ENCODE measurements around the gene PRICKLE2.

Gene PRICKLE2

DNA sequence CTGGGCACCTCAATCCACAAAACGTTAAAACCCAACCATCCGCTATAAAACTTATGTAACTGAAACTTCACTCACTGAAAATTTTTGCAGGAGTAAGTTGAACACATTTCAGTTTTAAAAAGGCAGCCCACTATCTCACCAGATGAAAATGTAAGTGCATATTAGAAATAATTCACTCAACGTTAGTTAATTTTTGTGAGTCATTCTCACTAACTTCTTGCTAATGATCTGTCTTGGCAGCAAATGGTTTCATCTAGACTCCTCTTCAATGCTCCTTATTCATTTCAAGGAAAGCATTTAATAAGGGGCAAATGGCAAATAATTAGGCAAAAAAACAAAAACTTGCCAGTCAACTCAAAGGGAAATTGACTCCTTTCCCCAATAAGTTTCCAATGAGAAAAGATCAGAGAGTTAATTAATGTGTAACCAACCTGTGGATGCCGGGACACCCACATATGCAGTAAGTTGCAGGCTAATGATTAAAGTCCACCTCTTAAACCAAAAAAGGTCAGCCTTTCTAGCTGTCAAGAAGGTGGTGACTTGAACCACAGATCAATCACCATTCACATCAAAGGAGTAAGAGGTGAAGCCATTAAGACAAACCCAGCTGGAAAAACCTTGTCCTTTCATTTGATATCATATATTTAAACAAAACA, 22.9 kb upstream of the PRICKLE2 start:
- DNase-seq: no peak

DNA sequence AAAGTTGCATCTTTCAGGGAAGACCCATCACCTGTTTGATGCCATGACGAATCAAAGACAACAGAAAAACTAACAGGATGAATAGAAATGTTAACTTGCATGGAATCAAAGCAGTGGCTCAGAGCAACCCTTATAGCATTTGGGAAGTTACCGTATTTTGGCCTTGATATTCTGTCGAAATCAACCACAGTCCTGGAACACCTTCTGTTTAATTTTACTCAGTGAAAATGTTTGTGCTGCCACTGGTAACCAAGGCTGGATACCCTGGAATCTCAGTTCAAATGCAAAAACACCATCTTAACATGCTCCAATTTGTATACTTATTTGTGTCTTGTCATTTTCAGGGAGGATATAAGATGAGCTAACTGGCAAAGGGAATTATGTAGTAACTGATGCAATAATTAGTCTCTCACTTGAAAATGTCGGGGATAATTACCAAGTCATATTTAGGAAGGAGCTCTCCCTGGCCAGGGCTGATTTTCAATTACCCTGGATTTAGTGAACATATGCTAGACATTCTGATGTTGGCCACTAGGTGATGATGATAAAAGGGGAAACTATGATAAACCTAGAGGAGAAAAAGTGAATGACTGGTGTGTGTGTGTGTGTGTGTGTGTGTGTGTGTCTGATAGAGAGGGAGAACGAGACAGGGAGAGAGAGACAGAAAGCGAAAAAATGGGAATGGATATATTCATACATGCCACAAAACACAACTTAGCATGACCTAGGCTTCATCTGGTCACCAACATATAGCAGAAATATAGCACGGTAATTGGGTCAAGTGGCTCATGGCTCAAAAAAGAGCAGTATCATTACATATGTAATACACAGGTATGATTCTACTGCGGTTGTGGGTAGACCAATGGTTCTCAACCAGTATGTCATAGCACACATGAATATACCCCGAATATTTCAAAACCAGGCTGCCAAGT, 19.0 kb upstream of the PRICKLE2 start:
- DNase-seq: no peak

DNA sequence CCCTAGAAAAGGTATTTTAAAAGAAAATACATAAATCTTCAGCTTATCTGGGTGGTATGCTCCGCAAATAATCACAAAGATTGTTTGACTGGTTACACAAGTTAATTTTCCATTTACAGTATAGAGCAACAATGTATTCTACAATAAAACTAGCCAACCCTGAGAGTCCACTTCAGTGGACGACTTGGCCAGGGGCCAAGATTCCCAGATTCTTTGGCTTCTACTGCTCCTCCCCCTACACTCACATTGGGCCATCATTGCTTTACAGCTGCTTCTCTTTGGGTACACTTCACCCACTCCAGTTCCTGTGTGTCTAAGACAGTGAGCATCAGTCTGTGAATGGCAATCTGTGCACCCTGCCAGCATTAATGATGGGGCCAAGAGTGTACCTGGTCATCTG, 17.2 kb upstream of the PRICKLE2 start:
- DNase-seq: no peak

DNA sequence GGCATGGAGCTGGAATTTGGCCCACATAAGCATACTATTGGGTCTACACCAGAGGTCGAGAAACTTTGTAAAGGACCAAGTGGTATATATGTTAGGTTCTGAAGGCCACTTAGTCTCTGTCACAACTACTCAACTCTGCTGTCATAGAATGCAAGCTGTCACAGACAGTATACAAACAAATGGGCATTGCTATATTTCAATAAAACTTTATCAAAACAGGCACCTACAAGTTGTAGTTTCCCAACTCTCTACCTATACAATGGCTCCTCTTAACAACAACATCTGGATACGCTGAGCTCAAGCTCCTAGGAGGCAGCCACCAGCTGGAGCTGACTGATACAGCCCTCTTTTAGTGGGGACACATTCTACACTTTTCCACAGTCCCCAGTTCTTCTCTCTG, 15.7 kb upstream of the PRICKLE2 start:
- DNase-seq: no peak

DNA sequence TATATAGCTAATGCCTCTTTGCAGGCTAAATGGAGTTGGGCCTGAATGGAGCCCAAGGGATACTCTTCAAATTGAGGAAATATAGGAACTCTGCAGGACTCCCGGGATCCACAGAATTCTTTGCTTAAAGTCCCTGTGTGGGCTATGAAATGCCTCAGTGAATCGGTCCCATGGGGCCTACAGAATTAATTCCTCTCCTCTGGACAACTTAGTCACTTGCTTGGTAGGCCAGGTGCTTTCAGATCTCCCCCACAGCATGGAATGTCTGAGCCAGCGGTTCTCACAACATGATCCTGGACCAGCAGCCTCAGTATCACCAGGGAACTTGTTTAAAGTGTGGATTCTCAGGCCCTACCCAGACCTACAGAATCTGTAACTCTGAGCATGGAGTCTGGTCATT, 15.1 kb upstream of the PRICKLE2 start:
- DNase-seq: no peak

DNA sequence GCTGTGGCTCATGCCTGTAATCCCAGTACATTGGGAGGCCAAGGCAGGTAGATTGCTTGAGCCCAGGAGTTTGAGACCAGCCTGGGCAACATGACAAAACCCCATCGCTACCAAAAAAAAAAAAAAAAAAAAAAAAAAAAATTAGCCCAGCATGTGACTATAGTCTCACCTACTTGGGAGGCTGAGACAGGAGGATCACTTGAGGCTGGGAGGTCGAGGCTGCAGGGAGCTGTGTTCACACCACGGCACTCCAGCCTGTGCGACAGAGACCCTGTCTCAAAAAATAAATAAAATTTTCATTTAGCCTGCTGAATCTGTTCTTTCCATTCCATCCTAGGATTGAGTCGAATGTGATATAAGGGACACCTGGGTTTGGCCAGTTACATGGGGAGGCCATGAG, 14.6 kb upstream of the PRICKLE2 start:
- no peak for DNase-seq

DNA sequence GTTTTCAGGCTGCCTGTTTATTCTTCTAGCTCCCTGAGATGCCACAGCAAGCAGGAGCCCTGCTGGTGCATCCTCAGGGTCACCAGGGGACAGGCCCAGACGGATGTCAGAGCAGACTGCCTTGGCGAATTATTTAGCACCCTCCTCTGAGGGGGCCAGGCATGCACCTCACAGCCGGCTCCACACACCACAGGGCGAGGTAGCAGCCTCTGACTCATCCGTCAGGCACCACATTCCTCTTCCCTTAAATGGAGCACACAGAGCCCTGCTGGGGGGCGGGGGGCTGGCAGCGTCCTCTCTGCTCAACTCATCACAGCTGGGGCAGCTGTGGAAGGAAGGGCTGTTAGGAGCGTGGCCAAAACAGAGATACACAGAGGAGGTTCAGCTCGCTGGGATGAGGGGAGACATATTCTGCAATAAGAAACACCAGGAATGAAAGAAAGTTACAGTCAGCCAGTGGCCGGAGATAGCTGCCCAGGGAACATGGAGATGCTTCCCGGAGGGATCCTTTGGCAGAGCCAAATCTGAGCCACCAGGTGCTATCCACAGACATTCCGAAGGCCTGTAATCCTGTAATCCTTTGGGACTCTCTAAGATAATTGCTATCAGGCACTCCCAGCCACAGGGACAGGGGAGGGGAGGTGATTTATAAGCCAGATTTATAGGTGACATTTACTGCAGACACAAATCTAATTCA, 13.9 kb upstream of the PRICKLE2 start:
- DNase-seq: no peak

DNA sequence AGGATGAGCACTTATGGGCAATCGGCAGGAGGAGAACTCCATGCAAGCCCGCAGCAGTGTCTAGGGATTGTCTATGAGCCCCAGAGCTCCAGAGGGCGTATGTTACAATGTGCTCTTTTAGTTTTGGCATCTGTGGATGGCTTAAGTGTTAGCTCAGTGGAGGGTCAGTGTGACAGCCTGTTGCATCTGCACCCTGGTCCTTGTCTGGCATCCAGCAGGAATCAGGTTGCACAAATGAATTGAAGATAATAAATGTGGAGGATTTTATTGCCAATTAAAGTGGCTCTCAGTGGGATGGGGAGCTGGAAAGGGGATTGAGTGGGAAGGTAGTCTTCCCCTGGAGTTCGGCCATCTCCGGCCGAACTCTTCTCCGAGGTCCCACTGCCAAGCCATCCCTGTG, 11.8 kb upstream of the PRICKLE2 start:
- no peak for DNase-seq

DNA sequence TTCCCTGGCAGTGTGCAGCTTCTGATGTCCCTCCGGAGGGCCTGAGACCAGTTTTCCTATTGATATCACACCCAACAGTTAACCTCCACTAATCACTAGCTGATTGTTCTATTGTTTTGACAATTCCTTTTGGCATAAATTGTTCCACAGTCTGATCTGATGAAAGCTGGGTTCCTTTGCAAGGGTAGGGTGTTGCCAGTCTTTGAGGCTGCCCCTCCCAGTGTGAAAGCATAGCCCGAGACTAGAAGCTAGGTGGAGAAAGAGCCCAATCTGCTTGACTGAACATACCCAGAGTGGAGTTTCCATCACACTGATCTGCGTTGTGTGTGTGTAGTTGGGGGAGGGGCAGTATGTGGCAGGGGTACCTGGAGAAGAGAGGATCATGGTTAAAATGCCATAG, 10.3 kb upstream of the PRICKLE2 start:
- DNase-seq: no peak

DNA sequence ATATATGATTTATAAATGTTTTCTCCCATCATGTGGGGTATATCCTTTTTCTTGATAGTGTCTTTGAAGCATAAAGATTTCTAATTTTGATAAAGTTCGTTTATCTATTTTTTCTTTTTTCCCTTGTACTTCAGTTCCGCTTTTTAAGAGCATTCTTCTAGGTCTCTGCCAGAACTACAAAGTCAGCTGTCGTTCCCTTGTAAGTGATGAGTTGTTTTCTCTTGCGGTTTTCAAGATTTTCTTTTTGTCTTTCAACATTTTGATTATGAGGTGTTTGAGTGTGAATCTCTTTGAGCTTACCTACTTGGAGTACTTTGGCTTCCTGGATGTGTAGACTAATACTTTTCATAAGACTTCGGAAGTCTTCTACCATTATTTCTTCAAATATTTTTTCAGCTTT, 9.3 kb upstream of the PRICKLE2 start:
- DNase-seq: no peak

DNA sequence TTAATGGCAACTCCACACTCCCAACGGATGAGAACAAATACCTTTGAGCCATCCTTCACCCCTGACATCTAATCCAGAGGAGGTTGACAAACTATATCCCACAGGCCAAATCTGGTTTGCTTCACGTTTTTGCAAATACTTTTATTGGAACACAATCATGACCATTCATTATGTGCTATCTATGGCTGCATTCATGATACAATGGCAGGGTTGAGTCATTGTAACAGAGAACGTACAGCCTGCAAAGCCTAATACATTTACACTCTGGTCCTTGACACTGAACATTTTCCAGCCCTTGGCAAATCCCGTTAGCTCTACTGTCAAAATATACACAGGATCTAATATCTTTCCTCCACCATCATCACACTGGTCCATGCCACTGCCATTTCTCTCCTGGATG, 7.6 kb upstream of the PRICKLE2 start:
- no peak for DNase-seq

DNA sequence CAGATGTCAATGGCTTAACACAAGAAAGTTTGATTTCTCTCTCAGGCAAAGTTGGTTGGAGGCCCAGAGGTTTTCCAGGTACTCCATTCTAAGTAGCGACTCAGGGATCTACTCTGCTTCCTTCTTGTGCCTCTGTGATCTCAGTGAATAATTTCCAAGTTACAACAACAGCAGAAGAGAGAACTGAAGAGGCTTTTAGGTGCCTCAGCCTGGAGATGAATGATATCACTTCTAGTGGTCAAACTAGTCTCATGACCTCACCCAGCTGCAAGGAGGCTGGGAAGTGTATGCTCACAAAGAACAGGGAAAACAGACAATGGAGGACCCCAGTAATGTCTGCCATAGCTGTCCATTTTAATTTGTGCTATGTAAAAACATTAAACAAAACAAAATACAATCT, 4.6 kb upstream of the PRICKLE2 start:
- DNase-seq: no peak

DNA sequence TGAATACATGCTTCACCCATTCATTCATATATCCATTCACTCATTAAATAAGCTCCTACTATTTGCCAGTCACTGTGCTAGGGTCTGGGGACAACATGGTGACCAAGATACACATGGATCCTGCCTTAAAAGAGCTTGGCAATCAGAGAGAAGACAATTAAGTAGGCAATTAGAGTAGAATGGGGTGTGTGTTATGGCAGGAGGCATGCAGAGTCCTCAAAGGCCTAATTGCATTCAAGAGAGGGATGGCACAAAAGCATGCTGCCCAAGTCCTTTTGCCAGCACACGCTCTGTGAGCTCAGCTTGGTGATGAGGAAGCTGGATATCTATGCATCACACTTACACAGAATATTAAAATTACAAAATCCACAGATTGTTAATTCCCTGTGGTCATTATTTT, 2.8 kb upstream of the PRICKLE2 start:
- no peak for DNase-seq

DNA sequence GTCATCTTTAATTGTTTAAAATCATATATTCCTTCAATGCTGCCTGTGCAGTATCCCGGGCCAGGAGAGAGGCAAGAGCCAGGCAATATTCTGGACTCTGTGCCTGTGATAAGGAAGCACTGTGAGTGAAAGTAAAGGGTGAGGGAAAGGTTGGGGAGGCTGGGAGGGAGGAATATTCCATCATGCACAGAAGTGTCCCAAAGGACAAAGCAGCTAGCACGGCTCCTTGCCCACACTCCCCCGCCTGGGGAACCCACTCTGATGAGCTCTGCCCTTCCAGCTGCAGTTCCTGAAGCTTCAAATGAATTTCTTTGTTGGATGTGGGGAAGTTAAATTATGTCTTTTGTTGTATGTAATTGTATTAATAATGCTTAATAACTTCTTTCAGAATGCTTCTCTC, 1.5 kb upstream of the PRICKLE2 start:
- no peak for DNase-seq

DNA sequence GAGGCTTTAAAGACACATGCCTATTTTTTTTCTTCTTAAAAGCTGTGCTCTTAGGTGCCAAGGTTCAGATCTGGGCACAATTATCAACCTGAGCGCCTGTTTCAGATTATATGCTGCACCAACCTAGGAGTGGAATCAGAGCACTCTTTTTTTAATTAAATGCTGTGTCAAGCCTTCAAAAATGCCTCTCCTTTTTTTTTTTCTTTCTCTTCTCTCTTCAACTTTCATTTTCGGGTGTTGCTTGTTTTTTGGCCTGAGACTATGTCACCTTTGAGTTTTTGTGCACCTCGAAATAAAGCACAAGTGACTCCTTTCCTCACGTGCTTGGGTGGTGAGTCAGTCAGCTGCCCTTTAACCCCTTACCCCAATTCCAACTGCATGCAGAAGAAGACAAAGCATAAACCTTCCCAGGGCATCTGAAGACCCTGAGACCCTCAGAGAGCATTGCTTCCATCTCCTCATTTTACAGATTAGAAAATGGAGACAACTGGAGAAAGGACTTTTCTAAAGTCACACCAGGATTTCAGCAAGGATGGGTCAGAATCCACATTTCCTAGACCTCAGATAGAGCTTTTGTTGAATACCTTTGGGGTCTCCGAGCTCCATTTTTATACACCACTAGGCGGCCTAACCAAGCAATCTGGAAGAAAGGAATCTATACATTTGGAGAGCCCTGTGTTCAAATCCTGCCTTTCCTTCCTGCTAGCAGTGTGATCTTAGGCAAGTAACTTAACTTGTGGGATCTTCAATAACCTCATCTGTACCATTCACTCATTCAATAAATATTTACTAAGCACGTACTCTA, 631 bp upstream of the PRICKLE2 start:
- no peak for DNase-seq

DNA sequence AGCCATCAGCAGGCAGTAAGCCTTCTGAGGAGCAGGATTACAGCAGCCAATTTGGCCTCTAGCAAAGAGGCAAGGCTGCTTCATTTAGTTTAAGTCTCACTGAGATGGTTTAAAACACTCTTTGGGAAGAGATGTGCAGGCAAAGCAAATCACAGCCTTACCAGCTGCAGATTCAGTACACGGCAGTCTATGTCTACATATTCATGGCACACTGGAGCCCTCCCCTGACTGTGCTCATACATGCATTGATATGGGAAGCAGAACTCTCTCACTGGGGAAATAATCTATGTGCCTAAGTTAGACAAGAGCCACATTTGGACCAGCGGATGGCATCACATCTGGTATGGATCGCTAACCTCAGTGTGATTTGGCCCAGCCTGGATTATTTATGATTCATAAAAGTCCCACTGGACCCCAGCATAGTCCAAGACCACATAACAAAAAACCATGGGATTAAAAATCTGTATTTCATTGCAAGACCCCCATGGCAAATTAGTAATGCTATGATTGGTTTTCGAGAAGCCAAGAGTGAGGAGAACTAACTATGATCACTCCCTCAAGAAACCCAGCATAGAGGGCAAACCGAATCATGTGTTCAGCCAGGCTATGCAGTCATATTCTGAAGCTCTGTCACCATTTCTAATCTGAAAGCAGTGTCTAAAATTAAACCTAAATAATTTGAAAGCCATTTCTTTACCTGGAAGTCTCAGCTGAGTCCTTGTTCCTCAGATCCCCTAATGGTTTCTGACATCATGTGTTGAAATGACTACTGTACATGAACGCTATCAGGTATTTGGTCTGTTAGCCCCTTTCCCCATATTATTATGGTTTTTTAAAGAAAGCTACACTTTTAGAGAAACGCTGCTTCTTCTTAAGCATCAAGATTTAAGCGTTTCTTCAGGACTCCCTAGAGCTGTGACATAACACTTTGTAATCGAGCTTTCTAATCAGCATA, 1.2 kb downstream of the PRICKLE2 start:
- DNase-seq: no peak

DNA sequence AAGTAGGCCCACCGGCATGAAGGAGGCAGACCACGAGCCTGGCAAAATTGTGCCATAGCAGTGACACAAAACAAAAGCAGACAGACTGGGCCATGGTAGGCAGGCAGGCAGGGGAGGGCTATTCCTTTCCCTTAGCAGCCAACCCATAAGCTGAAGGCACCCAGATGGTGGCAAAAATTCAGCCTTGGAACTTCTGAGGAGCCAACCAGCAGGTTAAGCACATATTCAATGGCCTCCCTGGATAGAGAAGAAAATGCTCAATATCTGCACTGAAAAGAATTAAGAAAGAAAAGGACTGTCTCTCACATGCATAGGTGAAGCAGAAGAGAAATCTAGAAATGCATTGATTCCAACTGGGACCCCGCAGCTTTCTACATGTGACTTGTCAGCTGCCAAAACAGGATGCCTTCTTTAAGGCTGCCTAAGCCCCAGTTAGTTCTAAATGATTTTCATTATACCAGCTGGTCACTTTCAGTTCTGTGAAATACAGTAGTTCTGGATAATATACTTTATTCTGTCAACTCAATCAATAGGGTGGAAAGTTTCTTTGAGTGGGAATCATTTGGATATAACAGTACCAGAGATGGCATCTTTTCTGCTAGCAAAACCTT, 2.7 kb downstream of the PRICKLE2 start:
- no peak for DNase-seq

DNA sequence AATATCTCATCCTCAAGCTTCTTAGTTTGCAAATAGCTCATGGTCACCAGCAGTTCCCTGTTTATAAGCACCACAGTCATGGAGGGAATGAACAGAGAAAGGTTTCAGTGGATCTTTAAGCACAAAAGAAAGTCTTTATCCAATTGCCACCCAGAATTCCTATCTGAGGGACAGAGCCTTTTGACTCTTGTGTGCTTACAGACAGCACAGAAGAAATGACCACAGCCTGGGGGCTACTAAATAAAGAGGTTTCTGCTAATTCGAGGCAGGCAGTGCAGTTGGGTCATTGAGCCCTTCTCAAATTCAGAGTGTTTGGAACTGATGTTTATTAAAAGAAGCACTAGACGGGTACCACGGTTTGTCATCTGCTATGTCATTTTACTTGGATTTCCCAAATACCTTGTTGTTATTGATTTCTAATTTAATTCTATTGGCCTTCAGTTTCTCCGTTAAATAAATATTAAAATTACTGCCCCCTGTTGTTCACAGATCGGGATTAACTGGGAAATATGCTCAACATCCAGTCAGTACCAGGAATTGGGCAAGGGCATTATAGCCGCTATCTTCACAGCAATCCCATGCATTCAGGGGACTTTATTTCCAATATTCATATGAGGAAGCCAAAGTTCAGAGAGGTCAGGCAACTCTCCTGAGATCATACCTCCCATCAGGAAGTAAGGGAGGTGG, 3.6 kb downstream of the PRICKLE2 start:
- DNase-seq: no peak

DNA sequence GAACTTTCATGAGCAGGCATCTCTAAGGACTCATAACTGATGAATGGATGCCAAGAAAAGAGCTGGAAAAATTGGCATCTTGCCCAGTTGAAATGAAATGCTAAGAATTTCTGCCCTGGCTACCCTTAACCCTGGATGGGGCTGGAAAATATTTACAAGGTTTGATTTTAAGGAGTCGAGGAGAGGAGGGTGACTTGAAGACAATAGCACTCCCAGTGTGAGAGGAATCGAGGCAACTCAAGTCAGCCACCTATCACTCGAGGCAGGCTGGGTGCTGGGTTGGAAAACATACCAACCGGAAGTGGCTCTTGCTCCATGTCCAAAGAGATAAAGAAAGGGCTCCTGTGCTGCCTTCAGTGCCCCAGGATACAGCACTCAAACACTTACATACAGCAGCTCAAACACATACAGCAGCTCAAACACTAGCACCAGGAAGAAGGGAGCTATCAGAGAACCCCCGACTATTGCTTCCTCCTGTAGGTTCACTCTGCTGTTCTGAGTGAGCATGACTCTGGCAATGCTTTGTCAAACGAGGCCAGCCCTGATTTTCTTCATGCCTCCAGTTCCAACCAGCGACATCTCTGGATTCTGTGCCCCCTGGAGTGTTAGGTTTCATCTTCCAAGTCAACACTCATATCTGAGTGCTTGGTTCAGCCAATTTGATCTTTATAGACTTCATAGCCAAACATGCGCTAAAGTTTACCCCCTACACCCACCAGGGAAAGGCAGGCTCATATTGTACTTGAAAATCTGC, 4.9 kb downstream of the PRICKLE2 start:
- DNase-seq: no peak

DNA sequence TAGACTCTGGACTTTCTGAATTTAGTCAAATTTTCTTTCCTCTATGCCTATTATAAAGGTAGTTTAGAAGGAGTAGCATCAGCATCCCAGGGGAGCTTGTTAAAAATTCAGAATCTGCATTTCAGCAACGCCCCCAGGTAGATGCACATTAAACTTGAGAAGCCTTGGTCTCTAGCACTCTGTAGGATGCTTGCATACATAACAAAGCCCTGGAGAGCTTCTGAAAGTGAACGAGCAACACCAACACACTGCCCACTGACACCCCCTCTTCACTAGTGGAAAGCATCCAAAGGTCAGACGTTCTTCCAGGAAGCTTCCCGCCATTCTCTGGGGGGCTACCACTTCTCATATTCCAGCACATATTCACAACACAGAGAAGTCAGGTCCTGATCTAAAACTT, 6.5 kb downstream of the PRICKLE2 start:
- DNase-seq: no peak

Data from CD4-positive, alpha-beta T cell treated with Interferon alpha-2 for 1 hour (primary cell).